H9 (cell line): ENCODE results near the gene RDH12. TPM values are rescaled to one million over a fixed set of nuclear protein-coding genes. Genes with fewer than 3 reads are reported as not detected.

Source experiments
- DNase-seq: peaks from one replicate; pipeline ENCODE4 v3.0.0-alpha.2; 2017
- H2AFZ ChIP-seq: one replicate; pipeline ENCODE4 v1.6.1; 2013; ENCODE audit warnings: mild to moderate bottlenecking, low read length, control low read depth, moderate library complexity
- H2AK5ac ChIP-seq: 2 replicates; pipeline ENCODE4 v1.6.1; 2013; ENCODE audit warnings: low read length, control low read depth, mixed read lengths; ENCODE audit not compliant: insufficient read length
- H2BK120ac ChIP-seq: one replicate; pipeline ENCODE4 v1.6.1; 2013; ENCODE audit warnings: low read depth, mild to moderate bottlenecking, low read length, control low read depth, inconsistent platforms; ENCODE audit not compliant: poor library complexity, severe bottlenecking
- H2BK12ac ChIP-seq: 2 replicates; pipeline ENCODE4 v1.6.1; 2013; ENCODE audit warnings: low read length, control low read depth, mixed read lengths, low read depth; ENCODE audit not compliant: insufficient read length
- H2BK15ac ChIP-seq: 2 replicates; pipeline ENCODE4 v1.6.1; 2013; ENCODE audit warnings: low read depth, low read length, control low read depth
- H2BK20ac ChIP-seq: one replicate; pipeline ENCODE4 v1.6.1; 2013; ENCODE audit warnings: low read depth, mild to moderate bottlenecking, low read length, control low read depth, inconsistent platforms; ENCODE audit not compliant: poor library complexity, severe bottlenecking
- H2BK5ac ChIP-seq: 2 replicates; pipeline ENCODE4 v1.6.1; 2013; ENCODE audit warnings: low read length, control low read depth, mixed read lengths; ENCODE audit not compliant: insufficient read length
- H3K14ac ChIP-seq: 2 replicates; pipeline ENCODE4 v1.6.1; 2013; ENCODE audit warnings: low read length, control low read depth; ENCODE audit not compliant: insufficient read depth
- H3K18ac ChIP-seq: 2 replicates; pipeline ENCODE4 v1.6.1; 2013; ENCODE audit warnings: low read depth, mild to moderate bottlenecking, mixed read lengths, low read length, control low read depth; ENCODE audit not compliant: insufficient read length
- H3K23ac ChIP-seq: 2 replicates; pipeline ENCODE4 v1.6.1; 2013; ENCODE audit warnings: low read length, control low read depth, mixed read lengths, low read depth; ENCODE audit not compliant: insufficient read length
- H3K23me2 ChIP-seq: 2 replicates; pipeline ENCODE4 v1.6.1; 2013; ENCODE audit warnings: low read depth, mild to moderate bottlenecking, mixed read lengths, low read length, control low read depth; ENCODE audit not compliant: insufficient read length, poor library complexity, severe bottlenecking
- H3K27ac ChIP-seq: 2 replicates; pipeline ENCODE4 v1.5.1; 2013; ENCODE audit warnings: low read length, control low read depth, mixed read lengths, low read depth; ENCODE audit not compliant: insufficient read length
- H3K27me3 ChIP-seq: 2 replicates; pipeline ENCODE4 v1.6.1; 2013; ENCODE audit warnings: low read length, control low read depth, inconsistent platforms; ENCODE audit not compliant: insufficient read depth
- H3K4ac ChIP-seq: 2 replicates; pipeline ENCODE4 v1.6.1; 2013; ENCODE audit warnings: low read depth, mild to moderate bottlenecking, control low read depth, inconsistent platforms, low read length, moderate library complexity
- H3K4me1 ChIP-seq: 2 replicates; pipeline ENCODE4 v1.6.1; 2013; ENCODE audit warnings: low read length, control low read depth, inconsistent platforms; ENCODE audit not compliant: insufficient read depth
- H3K4me2 ChIP-seq: 2 replicates; pipeline ENCODE4 v1.6.1; 2013; ENCODE audit warnings: low read length, control low read depth, mixed read lengths; ENCODE audit not compliant: insufficient read length, insufficient read depth
- H3K56ac ChIP-seq: 2 replicates; pipeline ENCODE4 v1.6.1; 2013; ENCODE audit warnings: low read depth, mild to moderate bottlenecking, mixed read lengths, low read length, control low read depth; ENCODE audit not compliant: insufficient read length
- H3K79me1 ChIP-seq: 2 replicates; pipeline ENCODE4 v1.6.1; 2013; ENCODE audit warnings: low read depth, mild to moderate bottlenecking, moderate library complexity, low read length, control low read depth, inconsistent platforms; ENCODE audit not compliant: insufficient read depth, poor library complexity, severe bottlenecking
- H3K79me2 ChIP-seq: 2 replicates; pipeline ENCODE4 v1.6.1; 2013; ENCODE audit warnings: low read length, control low read depth, inconsistent platforms; ENCODE audit not compliant: insufficient read depth
- H3K9ac ChIP-seq: 2 replicates; pipeline ENCODE4 v1.6.1; 2013; ENCODE audit warnings: low read length, control low read depth, mixed read lengths; ENCODE audit not compliant: insufficient read length; ENCODE audit errors: extremely low read depth
- H3K9me3 ChIP-seq: one replicate; pipeline ENCODE4 v1.6.1; 2013; ENCODE audit warnings: low read depth, low read length, inconsistent platforms; ENCODE audit not compliant: control insufficient read depth
- H3T11ph ChIP-seq: one replicate; pipeline ENCODE4 v1.6.1; 2013; ENCODE audit warnings: mild to moderate bottlenecking, low read length, control low read depth, inconsistent platforms
- H4K20me1 ChIP-seq: one replicate; pipeline ENCODE4 v1.6.1; 2013; ENCODE audit not compliant: control insufficient read depth, insufficient read length, insufficient read depth
- H4K5ac ChIP-seq: 2 replicates; pipeline ENCODE4 v1.6.1; 2013; ENCODE audit warnings: low read depth, mild to moderate bottlenecking, mixed read lengths, low read length, control low read depth; ENCODE audit not compliant: insufficient read length
- H4K8ac ChIP-seq: replicated peaks from 2 replicates; pipeline ENCODE4 v1.6.1; 2013; ENCODE audit warnings: low read length, control low read depth, mixed read lengths, low read depth; ENCODE audit not compliant: insufficient read length
- H4K91ac ChIP-seq: 2 replicates; pipeline ENCODE4 v1.6.1; 2013; ENCODE audit warnings: low read depth, mild to moderate bottlenecking, moderate library complexity, mixed read lengths, low read length, control low read depth; ENCODE audit not compliant: insufficient read length
- H3K27ac Mint-ChIP-seq, 3 experiments: 2 replicates in 2 of 3; 3 replicates in 1 of 3; pipeline ENCODE4 v1.8.0; 2020 to 2021; ENCODE audit warnings: mixed read lengths in 3 of 3, mild to moderate bottlenecking in 1 of 3, moderate library complexity in 1 of 3
- H3K27me3 Mint-ChIP-seq: 2 replicates; pipeline ENCODE4 v1.8.0; 2021; ENCODE audit warnings: low read depth, mild to moderate bottlenecking, moderate library complexity, mixed read lengths
- H3K36me3 Mint-ChIP-seq, 3 experiments: 2 replicates in 2 of 3; 3 replicates in 1 of 3; pipeline ENCODE4 v1.8.0; 2020 to 2021; ENCODE audit warnings: low read depth in 3 of 3, mixed read lengths in 3 of 3; ENCODE audit not compliant: insufficient read depth in 1 of 3
- H3K4me1 Mint-ChIP-seq, 2 experiments: 2 replicates each; pipeline ENCODE4 v1.8.0; 2020; ENCODE audit warnings: mixed read lengths in 2 of 2
- H3K4me3 Mint-ChIP-seq, 2 experiments: 2 replicates in 1 of 2; 3 replicates in 1 of 2; pipeline ENCODE4 v1.8.0; 2020 to 2021; ENCODE audit warnings: mild to moderate bottlenecking in 2 of 2, mixed read lengths in 2 of 2, moderate library complexity in 1 of 2
- H3K9me3 Mint-ChIP-seq, 2 experiments: 2 replicates in 1 of 2; 3 replicates in 1 of 2; pipeline ENCODE4 v1.8.0; 2020; ENCODE audit warnings: mild to moderate bottlenecking in 2 of 2, mixed read lengths in 2 of 2, moderate library complexity in 1 of 2
- WGBS: extraction: QIAGEN DNeasy Blood & Tissue Kit; methylation state at CpG from one replicate; pipeline ENCODE4 v1.1.7; 2013; ENCODE audit warnings: missing lambda C conversion rate, low lambda C conversion rate, mixed read lengths; ENCODE audit not compliant: insufficient read length; ENCODE audit errors: extremely low coverage; 5-methylcytosine and 5-hydroxymethylcytosine counted together
- total RNA-seq: library from RNA; stranded (reverse); gene quantifications from 2 replicates; pipeline ENCODE4 v1.2.1, GENCODE V29; 2021
- TF ChIP-seq, protein P1 (sequence below): fragments of 200-600 bp; sonication (generic); conservative IDR thresholded peaks from 3 replicates; pipeline ENCODE4 v1.8.0; 2021; ENCODE audit warnings: antibody characterized with exemption, mild to moderate bottlenecking

The RDH12 gene
- total RNA-seq, 1 experiment from 2014 or later = 0.74 TPM

DNA sequence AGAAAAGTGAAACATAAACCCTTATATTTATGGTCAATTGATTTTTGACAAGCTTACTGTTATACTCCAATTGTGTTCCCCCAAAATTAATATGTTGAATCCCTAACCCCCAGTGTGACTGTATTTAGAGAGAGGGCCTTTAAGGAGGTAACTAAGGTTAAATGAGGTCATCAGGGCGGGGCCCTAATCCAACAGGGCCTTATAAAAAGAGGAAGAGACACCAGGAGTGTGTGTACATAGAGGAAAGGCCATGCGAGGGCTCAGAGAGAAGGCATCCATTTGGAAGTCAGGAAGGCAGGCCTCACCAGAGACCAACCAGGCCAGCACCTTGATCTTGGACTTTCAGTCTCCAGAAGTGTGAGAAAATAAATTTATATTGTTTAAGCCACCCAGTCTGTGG, 20.7 kb upstream of the RDH12 start:
- H3K4ac ChIP-seq = no peak overlapping the region
- no peak overlapping the region; a peak in 2 of 7 replicates for H3K27ac Mint-ChIP-seq
- H3K23me2 ChIP-seq = no peaks in the 10 kb centered on the region
- H2BK120ac ChIP-seq = no peak overlapping the region
- no peaks in the 10 kb centered on the region for H3K27me3 ChIP-seq
- H2BK15ac ChIP-seq = no peak overlapping the region
- H4K5ac ChIP-seq = no peak overlapping the region
- no peak overlapping the region for H3K4me3 Mint-ChIP-seq
- H4K20me1 ChIP-seq = peaks cover 2% of the 10 kb centered on the region
- peaks cover 2% of the 10 kb centered on the region; the same call in 1 of the 2 replicates for H3K4me1 ChIP-seq
- H3K18ac ChIP-seq = no peak overlapping the region
- no peak overlapping the region for H2BK20ac ChIP-seq
- no peak overlapping the region for H3K4me2 ChIP-seq
- 0 out of 4 replicates have a peak, but pooled peaks cover 0 to 3% of the 10 kb centered on the region in 2 experiments for H3K4me1 Mint-ChIP-seq
- H2AK5ac ChIP-seq = no peak overlapping the region
- WGBS = no CpG with 5 or more reads among the region's 2 CpGs
- H3K9ac ChIP-seq = no peak overlapping the region
- H2AFZ ChIP-seq = no peak overlapping the region
- H3K27me3 Mint-ChIP-seq = no peaks in the 10 kb centered on the region
- no peak overlapping the region for H2BK12ac ChIP-seq
- H3K9me3 ChIP-seq = no peaks in the 10 kb centered on the region
- H3K23ac ChIP-seq = no peak overlapping the region
- no peak overlapping the region for H4K91ac ChIP-seq
- H3K27ac ChIP-seq = no peak overlapping the region
- peaks cover 37 to 85% (median 76%) of the 10 kb centered on the region in 3 experiments for H3K36me3 Mint-ChIP-seq
- DNase-seq = no peak
- H3K79me2 ChIP-seq = no peaks in the 10 kb centered on the region; the same call in 1 of the 2 replicates
- TF ChIP-seq, protein P1, sequence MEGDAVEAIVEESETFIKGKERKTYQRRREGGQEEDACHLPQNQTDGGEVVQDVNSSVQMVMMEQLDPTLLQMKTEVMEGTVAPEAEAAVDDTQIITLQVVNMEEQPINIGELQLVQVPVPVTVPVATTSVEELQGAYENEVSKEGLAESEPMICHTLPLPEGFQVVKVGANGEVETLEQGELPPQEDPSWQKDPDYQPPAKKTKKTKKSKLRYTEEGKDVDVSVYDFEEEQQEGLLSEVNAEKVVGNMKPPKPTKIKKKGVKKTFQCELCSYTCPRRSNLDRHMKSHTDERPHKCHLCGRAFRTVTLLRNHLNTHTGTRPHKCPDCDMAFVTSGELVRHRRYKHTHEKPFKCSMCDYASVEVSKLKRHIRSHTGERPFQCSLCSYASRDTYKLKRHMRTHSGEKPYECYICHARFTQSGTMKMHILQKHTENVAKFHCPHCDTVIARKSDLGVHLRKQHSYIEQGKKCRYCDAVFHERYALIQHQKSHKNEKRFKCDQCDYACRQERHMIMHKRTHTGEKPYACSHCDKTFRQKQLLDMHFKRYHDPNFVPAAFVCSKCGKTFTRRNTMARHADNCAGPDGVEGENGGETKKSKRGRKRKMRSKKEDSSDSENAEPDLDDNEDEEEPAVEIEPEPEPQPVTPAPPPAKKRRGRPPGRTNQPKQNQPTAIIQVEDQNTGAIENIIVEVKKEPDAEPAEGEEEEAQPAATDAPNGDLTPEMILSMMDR = no peak
- H3K56ac ChIP-seq = no peak overlapping the region
- no peak overlapping the region for H3K14ac ChIP-seq
- no peak overlapping the region for H2BK5ac ChIP-seq
- peaks cover 15% of the 10 kb centered on the region for H3K79me1 ChIP-seq
- H4K8ac ChIP-seq = no peak overlapping the region
- H3T11ph ChIP-seq = no peak overlapping the region
- H3K9me3 Mint-ChIP-seq = no peaks in the 10 kb centered on the region; a peak in 1 of 5 replicates
